Measurements from ENCODE around the gene ERAP2. TPM values are rescaled to one million over a fixed set of nuclear protein-coding genes. Genes with fewer than 3 reads are reported as not detected.

The ERAP2 gene
- total RNA-seq, 6 donors from 2014 or later = 19.9 to 24.8 (median 22.1) TPM

DNA sequence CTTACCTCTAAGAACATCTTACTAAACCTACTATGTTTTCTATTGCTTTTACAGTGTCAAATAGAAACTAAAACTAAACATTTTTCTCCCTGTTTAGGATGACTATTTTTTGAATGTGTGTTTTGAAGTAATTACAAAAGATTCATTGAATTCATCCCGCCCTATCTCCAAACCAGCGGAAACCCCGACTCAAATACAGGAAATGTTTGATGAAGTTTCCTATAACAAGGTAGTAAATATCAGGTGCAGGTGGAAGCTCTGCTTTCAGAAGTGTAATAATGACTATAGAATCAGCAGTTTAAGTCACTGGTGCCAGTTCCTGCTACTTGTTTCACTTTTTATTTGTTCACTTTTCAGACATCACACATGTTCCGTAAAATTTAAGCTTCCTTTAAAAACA lies 20.0 kb downstream of the ERAP2 start:
- Histone ChIP-seq H3K4me1 (no peaks in the 10 kb centered on the region), H3K9me3 (no peaks in the 10 kb centered on the region), H3K4me3 (no peak overlapping the region), H3K27me3 (no peaks in the 10 kb centered on the region), H3K27ac (peak overlapping the region in 3 of 4 donors; percentile 6 to 42 (median 28)), H3K36me3 (peaks cover 2 to 64% (median 9%) of the 10 kb centered on the region in 4 donors)
- WGBS, 2 donors = 42 to 55% methylated on average over 4 of the region's 4 CpGs
- DNase-seq (no peak), ATAC-seq (ENCODE audit: low FRiP score in 2 of 2) (no peak)
- TF ChIP-seq POLR2A (IDR thresholded peaks at IDR 0.05) (no peak), EP300 (IDR thresholded peaks at IDR 0.05) (no peak), POLR2AphosphoS5 (IDR thresholded peaks at IDR 0.05) (no peak)
- TF ChIP-seq, protein P1, sequence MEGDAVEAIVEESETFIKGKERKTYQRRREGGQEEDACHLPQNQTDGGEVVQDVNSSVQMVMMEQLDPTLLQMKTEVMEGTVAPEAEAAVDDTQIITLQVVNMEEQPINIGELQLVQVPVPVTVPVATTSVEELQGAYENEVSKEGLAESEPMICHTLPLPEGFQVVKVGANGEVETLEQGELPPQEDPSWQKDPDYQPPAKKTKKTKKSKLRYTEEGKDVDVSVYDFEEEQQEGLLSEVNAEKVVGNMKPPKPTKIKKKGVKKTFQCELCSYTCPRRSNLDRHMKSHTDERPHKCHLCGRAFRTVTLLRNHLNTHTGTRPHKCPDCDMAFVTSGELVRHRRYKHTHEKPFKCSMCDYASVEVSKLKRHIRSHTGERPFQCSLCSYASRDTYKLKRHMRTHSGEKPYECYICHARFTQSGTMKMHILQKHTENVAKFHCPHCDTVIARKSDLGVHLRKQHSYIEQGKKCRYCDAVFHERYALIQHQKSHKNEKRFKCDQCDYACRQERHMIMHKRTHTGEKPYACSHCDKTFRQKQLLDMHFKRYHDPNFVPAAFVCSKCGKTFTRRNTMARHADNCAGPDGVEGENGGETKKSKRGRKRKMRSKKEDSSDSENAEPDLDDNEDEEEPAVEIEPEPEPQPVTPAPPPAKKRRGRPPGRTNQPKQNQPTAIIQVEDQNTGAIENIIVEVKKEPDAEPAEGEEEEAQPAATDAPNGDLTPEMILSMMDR (IDR thresholded peaks at IDR 0.05) = no peak

DNA sequence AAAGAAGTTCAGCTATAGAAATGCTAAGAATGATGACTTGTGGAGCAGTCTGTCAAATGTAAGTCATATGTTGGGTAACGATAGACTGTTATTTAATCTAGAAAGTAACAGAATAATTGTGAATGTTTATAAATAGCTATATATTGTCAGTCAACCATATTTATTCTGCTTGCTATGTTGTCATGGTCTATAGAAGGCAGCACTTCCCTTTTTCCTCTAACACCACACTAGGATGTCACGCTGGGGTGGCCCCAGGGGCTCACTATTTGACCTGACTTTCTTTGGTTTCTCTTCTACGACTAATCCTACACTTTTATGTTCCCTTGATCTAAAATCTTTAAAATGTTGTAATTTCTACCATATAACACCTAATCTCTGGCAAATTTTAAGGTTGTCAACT lies 20.5 kb downstream of the ERAP2 start:
- Histone ChIP-seq H3K27me3 (no peaks in the 10 kb centered on the region), H3K4me3 (no peak overlapping the region), H3K27ac (peak overlapping the region in 3 of 4 donors; percentile 6 to 42 (median 28)), H3K36me3 (peaks cover 2 to 70% (median 9%) of the 10 kb centered on the region in 4 donors), H3K4me1 (no peaks in the 10 kb centered on the region), H3K9me3 (no peaks in the 10 kb centered on the region)
- WGBS, 2 donors = 56% methylated on average over 3 of the region's 3 CpGs
- TF ChIP-seq, protein P1 (IDR thresholded peaks at IDR 0.05) = no peak
- TF ChIP-seq POLR2A (IDR thresholded peaks at IDR 0.05) = no peak
- no peak for DNase-seq
- ATAC-seq (ENCODE audit: low FRiP score in 2 of 2) = peak in 1 of 2 donors; percentile 77

DNA sequence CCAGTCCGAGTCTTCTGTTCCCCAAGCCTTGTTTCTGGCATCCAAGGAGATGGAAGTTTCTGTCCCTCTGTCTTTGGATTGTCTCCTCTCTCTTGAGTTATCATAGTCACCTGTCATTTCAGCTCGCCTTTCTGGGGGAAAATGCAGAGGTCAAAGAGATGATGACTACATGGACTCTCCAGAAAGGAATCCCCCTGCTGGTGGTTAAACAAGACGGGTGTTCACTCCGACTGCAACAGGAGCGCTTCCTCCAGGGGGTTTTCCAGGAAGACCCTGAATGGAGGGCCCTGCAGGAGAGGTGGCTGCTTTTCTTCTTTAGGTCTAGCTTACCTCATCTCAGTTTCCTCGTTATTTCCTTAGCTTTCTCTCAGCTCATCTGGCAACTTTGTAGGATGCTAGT lies 25.1 kb downstream of the ERAP2 start:
- H3K9me3 ChIP-seq = no peaks in the 10 kb centered on the region
- WGBS, 2 donors = 88 to 91% methylated on average over 6 of the region's 6 CpGs
- H3K4me3 ChIP-seq = no peak overlapping the region
- TF ChIP-seq POLR2AphosphoS5 (IDR thresholded peaks at IDR 0.05) (no peak), EP300 (IDR thresholded peaks at IDR 0.05) (no peak)
- TF ChIP-seq, protein P1 (IDR thresholded peaks at IDR 0.05) = peak in 1 of 6 experiments; percentile 11
- DNase-seq (no peak), ATAC-seq (ENCODE audit: low FRiP score in 2 of 2) (no peak)
- H3K36me3 ChIP-seq = peaks cover 0 to 80% (median 14%) of the 10 kb centered on the region in 4 donors
- no peaks in the 10 kb centered on the region for H3K4me1 ChIP-seq
- no peaks in the 10 kb centered on the region for H3K27me3 ChIP-seq
- H3K27ac ChIP-seq = no peak overlapping the region

DNA sequence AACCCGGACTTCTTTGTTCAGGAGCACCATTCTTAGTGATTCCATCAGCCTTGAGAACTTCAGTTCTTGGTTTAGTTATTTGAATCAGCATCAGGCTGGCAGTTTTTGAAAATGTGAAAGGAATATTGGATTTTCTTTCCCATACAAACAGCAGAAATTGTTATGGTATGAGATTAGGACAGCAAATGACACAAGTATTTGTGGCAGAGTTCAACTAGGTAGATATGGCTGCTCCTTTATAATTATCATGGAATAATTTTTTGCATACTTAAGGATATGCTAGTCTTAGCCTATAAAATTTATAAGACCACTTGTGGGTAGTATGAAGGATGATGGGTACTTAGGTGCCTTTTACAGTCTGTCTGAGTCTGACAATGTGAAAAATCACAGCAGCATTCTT lies 25.5 kb downstream of the ERAP2 start:
- TF ChIP-seq EP300 (IDR thresholded peaks at IDR 0.05) (no peak), POLR2A (IDR thresholded peaks at IDR 0.05) (no peak), POLR2AphosphoS5 (IDR thresholded peaks at IDR 0.05) (no peak)
- TF ChIP-seq, protein P1 (IDR thresholded peaks at IDR 0.05) = no peak
- WGBS, 2 donors = 94 to 100% methylated on average over 1 of the region's 1 CpG
- H3K4me3 ChIP-seq = no peak overlapping the region
- ATAC-seq (ENCODE audit: low FRiP score in 2 of 2) (no peak), DNase-seq (no peak)
- no peaks in the 10 kb centered on the region for H3K27me3 ChIP-seq
- no peaks in the 10 kb centered on the region for H3K4me1 ChIP-seq
- H3K9me3 ChIP-seq = no peaks in the 10 kb centered on the region
- peaks cover 0 to 76% (median 14%) of the 10 kb centered on the region in 4 donors for H3K36me3 ChIP-seq
- H3K27ac ChIP-seq = no peak overlapping the region

DNA sequence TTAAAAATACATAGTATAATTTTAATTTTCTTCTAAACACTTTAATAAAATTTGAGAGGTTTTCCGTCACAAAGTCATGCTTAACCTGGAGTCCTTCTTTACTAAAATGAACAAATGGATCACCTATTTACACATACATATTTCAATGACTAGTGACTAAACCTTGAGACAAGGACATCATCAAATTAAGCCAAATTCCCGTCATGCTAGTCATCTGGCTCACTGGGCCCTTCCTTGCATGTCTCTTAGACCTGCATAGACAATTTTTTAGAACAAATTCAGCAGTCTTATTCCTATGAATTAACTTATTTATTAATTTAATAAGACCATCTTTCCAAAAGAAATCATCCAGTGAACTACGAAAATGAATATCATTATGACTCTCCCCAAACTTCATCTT lies 26.6 kb downstream of the ERAP2 start:
- Histone ChIP-seq H3K36me3 (peaks cover 0 to 66% (median 14%) of the 10 kb centered on the region in 4 donors), H3K4me3 (no peak overlapping the region), H3K4me1 (no peaks in the 10 kb centered on the region), H3K27me3 (no peaks in the 10 kb centered on the region), H3K9me3 (no peaks in the 10 kb centered on the region), H3K27ac (no peak overlapping the region)
- DNase-seq (no peak), ATAC-seq (ENCODE audit: low FRiP score in 2 of 2) (no peak)
- TF ChIP-seq POLR2A (IDR thresholded peaks at IDR 0.05) (no peak), POLR2AphosphoS5 (IDR thresholded peaks at IDR 0.05) (no peak), EP300 (IDR thresholded peaks at IDR 0.05) (no peak)
- TF ChIP-seq, protein P1 (IDR thresholded peaks at IDR 0.05) = no peak
- WGBS, 2 donors = 79 to 96% methylated on average over 3 of the region's 3 CpGs
